Measurements from ENCODE around the gene NT5DC3.

DNA sequence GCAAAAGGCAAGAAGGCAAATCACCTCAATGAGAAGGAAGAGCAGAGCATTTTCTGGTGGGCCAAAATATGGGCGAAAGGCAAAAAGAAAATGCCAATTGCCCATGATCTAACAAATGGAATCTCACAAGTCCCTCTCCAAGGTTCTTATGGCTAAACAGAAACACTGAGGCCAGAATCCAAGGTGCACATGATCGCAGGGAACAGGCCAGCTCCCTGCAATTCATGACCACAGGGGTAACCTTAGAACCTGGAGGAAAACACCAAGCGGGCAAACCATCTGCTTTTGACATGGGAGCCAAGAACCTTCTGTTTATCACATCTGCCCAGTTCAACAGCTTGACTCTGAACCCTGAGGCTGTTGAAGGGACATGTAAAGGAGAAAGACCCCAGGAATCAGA, 60.0 kb downstream of the NT5DC3 start:
- TF ChIP-seq, protein P1, sequence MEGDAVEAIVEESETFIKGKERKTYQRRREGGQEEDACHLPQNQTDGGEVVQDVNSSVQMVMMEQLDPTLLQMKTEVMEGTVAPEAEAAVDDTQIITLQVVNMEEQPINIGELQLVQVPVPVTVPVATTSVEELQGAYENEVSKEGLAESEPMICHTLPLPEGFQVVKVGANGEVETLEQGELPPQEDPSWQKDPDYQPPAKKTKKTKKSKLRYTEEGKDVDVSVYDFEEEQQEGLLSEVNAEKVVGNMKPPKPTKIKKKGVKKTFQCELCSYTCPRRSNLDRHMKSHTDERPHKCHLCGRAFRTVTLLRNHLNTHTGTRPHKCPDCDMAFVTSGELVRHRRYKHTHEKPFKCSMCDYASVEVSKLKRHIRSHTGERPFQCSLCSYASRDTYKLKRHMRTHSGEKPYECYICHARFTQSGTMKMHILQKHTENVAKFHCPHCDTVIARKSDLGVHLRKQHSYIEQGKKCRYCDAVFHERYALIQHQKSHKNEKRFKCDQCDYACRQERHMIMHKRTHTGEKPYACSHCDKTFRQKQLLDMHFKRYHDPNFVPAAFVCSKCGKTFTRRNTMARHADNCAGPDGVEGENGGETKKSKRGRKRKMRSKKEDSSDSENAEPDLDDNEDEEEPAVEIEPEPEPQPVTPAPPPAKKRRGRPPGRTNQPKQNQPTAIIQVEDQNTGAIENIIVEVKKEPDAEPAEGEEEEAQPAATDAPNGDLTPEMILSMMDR (IDR thresholded peaks at IDR 0.05), result no peak
- no peak for TF ChIP-seq POLR2A (IDR thresholded peaks at IDR 0.05)
- TF ChIP-seq POLR2AphosphoS5 (IDR thresholded peaks at IDR 0.05), result no peak

Data from breast epithelium (tissue), 3 donors.